ENCODE data around the gene ARID3B. TPM values are rescaled to one million over a fixed set of nuclear protein-coding genes. Genes with fewer than 3 reads are reported as not detected.

ARID3B gene
- total RNA-seq, 1 experiment from 2014 or later, result 36.1 TPM

GRCh38 chr15:74563442-74563841, 22.4 kb downstream of the ARID3B start:
- ChIA-PET POLR2A (no interaction called here), CTCF (no interaction called here)
- H3K27me3 ChIP-seq (replicated peaks; ENCODE audit: control insufficient read depth, insufficient read depth, low read length), result no peaks in the 10 kb centered on the region
- no TSS peak for BruUV-seq (replicated peaks)
- H3K9me3 Mint-ChIP-seq (ENCODE audit: unreplicated experiment), result no peaks in the 10 kb centered on the region
- no peaks in the 10 kb centered on the region for H3K4me1 ChIP-seq
- no peak overlapping the region for H3K4me3 ChIP-seq (ENCODE audit: low read depth, low read length)
- no peak overlapping the region for H3K27ac Mint-ChIP-seq (ENCODE audit: unreplicated experiment)
- no peak for DNase-seq
- H3K27me3 Mint-ChIP-seq (ENCODE audit: insufficient read depth, unreplicated experiment), result no peaks in the 10 kb centered on the region
- intact Hi-C loops (cut with micrococcal nuclease; ENCODE audit: unreplicated experiment), result no loop called here
- H3K36me3 Mint-ChIP-seq (ENCODE audit: insufficient read depth, unreplicated experiment), result peaks cover 40% of the 10 kb centered on the region
- no peaks in the 10 kb centered on the region for H3K9me3 ChIP-seq
- H3K4me3 Mint-ChIP-seq (ENCODE audit: unreplicated experiment), result no peak overlapping the region
- H3K4me1 Mint-ChIP-seq (ENCODE audit: low read depth, unreplicated experiment), result no peaks in the 10 kb centered on the region
- no peak for TF ChIP-seq CTCF (IDR thresholded peaks at IDR 0.05; ENCODE audit: insufficient read depth in 1 of 2, low read depth in 1 of 2, low read length in 1 of 2, severe bottlenecking in 1 of 2, unreplicated experiment in 1 of 2)
- no peaks in the 10 kb centered on the region for H3K36me3 ChIP-seq (ENCODE audit: control insufficient read depth, insufficient read depth, low read length)

DNA sequence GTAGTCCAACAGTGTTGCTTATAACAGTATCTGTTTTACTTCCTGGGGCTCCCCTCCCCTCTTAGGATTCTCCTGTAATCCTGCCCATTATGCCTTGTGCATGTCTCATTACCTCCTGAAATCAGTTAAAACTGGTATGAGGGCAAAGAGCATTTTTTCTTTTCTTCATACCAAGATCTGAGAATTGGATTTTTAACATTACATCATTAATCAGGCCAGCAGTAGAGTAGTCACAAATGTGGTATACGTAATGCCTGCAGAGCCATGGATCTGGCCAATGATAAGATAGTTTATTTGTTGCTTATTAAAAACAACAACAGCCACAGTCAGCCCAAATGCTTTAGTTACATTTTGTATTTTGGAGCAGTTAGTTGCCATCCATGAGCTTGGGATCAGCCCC, 23.2 kb downstream of the ARID3B start:
- H3K36me3 Mint-ChIP-seq (ENCODE audit: insufficient read depth, unreplicated experiment), result peaks cover 41% of the 10 kb centered on the region
- POLR2A ChIA-PET, result no interaction called here
- H3K9me3 Mint-ChIP-seq (ENCODE audit: unreplicated experiment), result no peaks in the 10 kb centered on the region
- Histone ChIP-seq H3K4me1 (no peaks in the 10 kb centered on the region), H3K36me3 (ENCODE audit: control insufficient read depth, insufficient read depth, low read length) (no peaks in the 10 kb centered on the region), H3K4me3 (ENCODE audit: low read depth, low read length) (no peak overlapping the region), H3K27me3 (replicated peaks; ENCODE audit: control insufficient read depth, insufficient read depth, low read length) (no peaks in the 10 kb centered on the region), H3K9me3 (no peaks in the 10 kb centered on the region)
- no peak for TF ChIP-seq CTCF (IDR thresholded peaks at IDR 0.05; ENCODE audit: insufficient read depth in 1 of 2, low read depth in 1 of 2, low read length in 1 of 2, severe bottlenecking in 1 of 2, unreplicated experiment in 1 of 2)
- H3K4me1 Mint-ChIP-seq (ENCODE audit: low read depth, unreplicated experiment), result no peaks in the 10 kb centered on the region
- BruUV-seq (replicated peaks), result no TSS peak
- no peak overlapping the region for H3K4me3 Mint-ChIP-seq (ENCODE audit: unreplicated experiment)
- DNase-seq, result no peak
- intact Hi-C loops (cut with micrococcal nuclease; ENCODE audit: unreplicated experiment), result no loop called here
- no peak overlapping the region for H3K27ac Mint-ChIP-seq (ENCODE audit: unreplicated experiment)
- H3K27me3 Mint-ChIP-seq (ENCODE audit: insufficient read depth, unreplicated experiment), result no peaks in the 10 kb centered on the region
- CTCF ChIA-PET, result no interaction called here

DNA sequence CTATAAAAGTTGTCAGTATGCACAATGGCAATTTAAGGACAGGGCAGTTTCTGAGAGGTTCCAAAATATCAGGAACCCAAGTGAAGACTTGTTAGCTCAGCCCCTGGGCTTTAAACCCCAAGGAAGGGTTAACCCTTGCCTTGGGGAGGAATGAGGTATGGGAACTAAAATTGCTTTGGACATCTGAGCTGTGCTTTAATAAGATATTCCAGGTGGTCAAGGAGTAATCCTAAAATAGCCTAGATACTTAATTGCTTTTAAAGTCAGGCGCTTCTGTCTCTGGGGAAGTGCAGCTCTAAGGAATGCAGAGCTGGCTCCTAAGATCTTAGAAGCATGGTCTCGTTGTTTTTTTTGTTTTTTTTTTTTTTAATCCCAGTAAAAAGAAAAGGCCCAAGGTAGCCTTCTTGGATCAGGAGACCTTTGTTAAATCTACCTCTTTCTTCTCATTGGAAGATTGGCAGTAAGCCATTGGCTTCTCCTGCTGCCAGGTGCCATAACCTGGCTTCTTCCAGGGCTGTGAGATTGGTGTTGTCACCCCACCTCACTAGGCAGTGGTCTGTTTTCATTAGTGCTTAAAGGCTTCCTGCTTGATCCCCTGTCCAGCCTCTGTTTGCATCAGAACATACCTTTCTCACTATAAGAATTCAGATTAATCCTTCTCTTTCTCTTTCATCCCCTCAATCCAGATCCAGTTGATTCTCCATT, 24.5 kb downstream of the ARID3B start:
- no peaks in the 10 kb centered on the region for H3K9me3 Mint-ChIP-seq (ENCODE audit: unreplicated experiment)
- Histone ChIP-seq H3K4me1 (no peaks in the 10 kb centered on the region), H3K36me3 (ENCODE audit: control insufficient read depth, insufficient read depth, low read length) (no peaks in the 10 kb centered on the region), H3K27me3 (replicated peaks; ENCODE audit: control insufficient read depth, insufficient read depth, low read length) (no peaks in the 10 kb centered on the region), H3K9me3 (no peaks in the 10 kb centered on the region), H3K4me3 (ENCODE audit: low read depth, low read length) (no peak overlapping the region)
- H3K36me3 Mint-ChIP-seq (ENCODE audit: insufficient read depth, unreplicated experiment), result peaks cover 41% of the 10 kb centered on the region
- peak overlapping the region; percentile 41 for H3K27ac Mint-ChIP-seq (ENCODE audit: unreplicated experiment)
- H3K27me3 Mint-ChIP-seq (ENCODE audit: insufficient read depth, unreplicated experiment), result no peaks in the 10 kb centered on the region
- DNase-seq, result no peak
- ChIA-PET POLR2A (no interaction called here), CTCF (no interaction called here)
- H3K4me1 Mint-ChIP-seq (ENCODE audit: low read depth, unreplicated experiment), result no peaks in the 10 kb centered on the region
- TF ChIP-seq CTCF (IDR thresholded peaks at IDR 0.05; ENCODE audit: insufficient read depth in 1 of 2, low read depth in 1 of 2, low read length in 1 of 2, severe bottlenecking in 1 of 2, unreplicated experiment in 1 of 2), result no peak
- no TSS peak for BruUV-seq (replicated peaks)
- H3K4me3 Mint-ChIP-seq (ENCODE audit: unreplicated experiment), result no peak overlapping the region
- intact Hi-C loops (cut with micrococcal nuclease; ENCODE audit: unreplicated experiment), result no loop called here

Measured in Caco-2 (cell line).